GM18519 (cell line): Measurements from ENCODE around the gene SLC8A3.

ENCODE experiments used
- ATAC-seq: cut with Tn5 transposase; IDR thresholded peaks from one replicate; pipeline ENCODE4 v1.9.1; 2021; ENCODE audit warnings: mild to moderate bottlenecking, moderate library complexity; ENCODE audit not compliant: unreplicated experiment, low FRiP score

SLC8A3 gene

DNA sequence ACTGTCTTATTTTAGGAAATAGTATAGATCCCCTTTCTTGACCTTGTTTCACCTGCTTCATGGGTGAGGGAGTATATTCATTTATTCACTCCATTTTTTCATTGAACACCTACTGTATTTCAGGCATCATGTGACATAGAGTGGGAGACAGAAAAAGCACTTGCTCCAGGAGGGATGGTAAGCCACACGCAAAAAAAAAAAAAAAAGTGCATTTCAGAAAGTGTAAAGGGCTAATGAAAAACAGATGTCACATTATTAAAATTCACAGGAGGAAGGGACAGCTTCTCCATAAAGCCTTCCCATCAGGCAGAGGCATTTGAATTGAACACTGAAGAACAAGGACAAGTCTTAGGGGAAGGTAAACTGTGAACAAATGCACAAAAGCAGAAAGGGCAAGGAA is 7.5 kb downstream of the SLC8A3 start:
- no peak for ATAC-seq

DNA sequence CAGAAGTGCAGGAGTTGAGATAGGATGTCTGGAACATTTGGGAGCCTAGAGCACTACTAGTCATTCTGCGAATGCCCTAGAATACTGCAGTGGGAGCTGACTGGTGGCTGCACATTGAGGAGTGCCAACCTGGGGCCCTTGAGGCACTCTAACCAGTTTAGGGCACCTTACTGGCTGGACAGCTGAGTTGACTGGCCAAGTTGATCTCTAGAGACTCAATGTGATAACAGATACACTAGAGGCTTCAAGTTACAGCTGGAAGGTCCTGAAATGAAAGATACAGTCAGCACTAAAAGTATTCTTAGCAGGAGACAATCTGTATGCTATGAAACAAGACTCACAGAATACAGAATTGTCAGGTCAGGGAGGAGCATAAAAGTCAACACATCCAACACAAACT is 8.0 kb downstream of the SLC8A3 start:
- ATAC-seq: no peak

DNA sequence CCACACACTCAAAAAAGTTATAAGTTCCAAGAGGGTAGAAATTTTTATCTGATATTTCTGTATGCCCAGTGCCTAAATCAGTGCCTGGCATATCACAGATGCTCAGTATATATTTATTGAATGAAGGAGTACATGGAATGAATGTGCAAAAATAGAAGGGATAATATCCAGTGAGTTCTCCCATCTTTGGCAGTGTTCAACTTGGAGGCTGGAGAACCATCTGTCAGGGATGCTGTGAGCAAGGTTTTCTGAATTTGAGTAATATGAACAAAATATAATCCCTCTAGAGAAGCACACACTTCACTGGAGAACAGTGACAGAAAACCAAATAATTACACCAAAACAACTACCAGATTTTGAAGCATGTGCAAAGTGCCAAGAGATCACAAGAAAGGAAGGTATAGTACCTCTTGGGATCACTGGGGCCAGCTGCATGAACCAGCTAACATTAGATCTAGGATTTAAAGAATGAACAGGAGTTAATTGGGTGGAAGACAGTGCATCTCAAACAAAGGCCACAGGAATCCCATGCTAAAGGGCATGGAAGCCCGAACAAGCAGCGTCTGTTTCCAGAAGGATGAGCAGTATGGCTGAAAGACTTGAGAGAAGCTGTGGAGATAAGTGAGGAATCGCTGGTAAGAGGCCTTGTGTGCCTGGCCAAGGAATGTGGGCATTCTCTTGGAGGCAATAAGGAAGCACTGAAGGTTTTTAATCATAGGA is 11.5 kb downstream of the SLC8A3 start:
- ATAC-seq: no peak

DNA sequence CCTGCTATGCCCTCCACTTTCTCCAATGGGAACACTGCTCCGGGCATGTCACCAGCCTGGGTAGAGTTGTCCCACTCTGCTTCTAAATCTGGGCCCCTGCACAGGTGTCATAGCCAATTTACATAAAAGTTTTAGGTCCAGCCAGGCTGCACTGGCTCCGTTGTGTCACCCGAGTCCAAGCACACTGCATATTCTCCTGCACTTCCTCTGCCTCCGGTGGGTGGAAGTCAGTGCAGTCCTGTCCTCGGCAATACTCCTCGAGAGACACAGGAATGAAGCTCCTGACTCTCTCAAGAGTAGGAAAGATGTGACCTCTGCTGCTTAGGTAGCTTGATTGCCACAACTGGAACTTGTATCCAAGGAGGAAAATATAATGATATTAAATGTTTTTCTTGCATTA is 15.2 kb downstream of the SLC8A3 start:
- ATAC-seq: no peak

DNA sequence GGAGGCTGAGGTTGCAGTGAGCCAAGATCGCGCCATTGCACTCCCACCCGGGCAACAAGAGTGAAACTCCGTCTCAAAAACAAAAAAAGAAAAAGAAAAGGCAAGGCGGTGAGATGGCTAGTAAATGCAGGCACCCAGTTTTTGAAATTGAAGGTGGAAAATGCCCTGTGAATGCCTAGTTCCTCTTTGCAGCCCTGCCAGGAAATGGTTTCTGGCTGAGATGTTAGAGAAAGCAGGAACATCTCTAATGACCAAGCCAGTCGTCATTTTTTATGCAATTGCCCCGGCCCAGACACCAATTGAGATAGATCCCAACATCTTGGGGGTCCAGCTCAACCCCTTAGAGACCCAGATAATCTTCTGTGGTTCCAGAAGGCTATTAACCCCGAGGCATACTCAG is 17.0 kb downstream of the SLC8A3 start:
- ATAC-seq: no peak

DNA sequence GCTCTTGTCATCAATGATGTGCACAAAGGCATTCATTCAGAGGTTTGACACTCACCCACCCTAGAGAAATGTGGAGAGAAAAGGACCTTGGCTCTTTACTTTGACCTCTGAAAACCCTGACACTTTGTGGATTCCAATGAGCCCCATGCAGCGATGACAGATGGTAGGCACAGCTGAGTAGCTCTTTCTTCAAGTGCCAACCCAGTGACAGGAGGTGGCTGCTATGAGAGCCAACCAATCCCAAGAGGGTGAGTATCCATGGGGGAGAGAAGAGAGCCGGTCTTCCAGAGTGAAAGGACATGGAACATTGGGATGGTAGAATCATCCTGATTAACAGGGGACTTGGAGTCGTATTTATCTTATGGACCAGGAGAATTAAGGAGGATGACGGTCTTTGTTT is 17.8 kb downstream of the SLC8A3 start:
- no peak for ATAC-seq

DNA sequence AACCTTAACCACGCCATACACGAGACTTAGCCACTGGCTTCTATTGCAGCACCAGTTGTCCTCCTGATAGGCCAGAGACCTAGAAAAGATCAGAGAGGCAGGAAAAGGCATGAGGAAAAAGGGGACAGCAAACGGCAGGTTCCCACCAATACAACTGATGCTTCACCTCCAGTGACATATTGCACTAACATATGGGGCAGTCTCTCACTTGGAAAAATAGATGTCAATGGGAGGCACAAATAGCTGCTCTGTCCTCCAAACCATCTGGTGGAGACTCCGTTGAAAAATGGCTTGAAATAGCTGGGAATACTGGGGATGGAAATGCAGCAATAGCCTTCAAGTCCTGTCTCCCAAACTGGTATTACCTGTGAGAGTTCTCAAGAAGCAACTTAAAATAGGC is 20.3 kb downstream of the SLC8A3 start:
- no peak for ATAC-seq

DNA sequence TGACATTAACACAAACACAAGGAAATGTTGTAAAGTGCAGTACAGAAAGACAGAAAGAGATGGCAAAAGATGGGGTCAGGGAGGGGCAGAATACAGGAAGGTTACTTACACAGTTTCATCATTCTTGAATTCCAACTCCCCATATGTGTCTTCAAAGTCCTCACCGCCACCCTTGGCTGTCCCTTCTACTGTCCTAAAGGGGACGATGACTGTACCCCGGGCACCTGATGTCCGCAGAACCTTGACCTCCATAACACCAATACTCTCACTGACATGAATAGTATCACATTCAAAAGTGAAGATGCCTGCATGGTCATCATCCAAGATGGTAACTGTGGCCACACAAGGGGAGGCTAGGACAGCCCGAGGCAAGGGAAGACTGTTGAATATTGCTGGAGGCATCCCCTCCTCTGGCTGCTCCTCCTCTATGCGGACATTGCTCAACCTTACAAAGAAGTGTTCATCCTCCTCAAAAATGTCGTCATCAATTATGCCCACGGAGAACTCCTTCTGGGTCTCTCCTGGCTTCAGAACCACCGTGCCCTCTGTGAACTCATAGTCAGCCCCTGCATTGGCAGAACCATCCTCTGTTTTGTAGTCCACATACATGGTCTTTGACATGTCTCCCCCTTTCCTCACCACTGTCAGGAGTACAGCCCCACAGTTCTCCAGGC is 22.1 kb downstream of the SLC8A3 start:
- no peak for ATAC-seq

DNA sequence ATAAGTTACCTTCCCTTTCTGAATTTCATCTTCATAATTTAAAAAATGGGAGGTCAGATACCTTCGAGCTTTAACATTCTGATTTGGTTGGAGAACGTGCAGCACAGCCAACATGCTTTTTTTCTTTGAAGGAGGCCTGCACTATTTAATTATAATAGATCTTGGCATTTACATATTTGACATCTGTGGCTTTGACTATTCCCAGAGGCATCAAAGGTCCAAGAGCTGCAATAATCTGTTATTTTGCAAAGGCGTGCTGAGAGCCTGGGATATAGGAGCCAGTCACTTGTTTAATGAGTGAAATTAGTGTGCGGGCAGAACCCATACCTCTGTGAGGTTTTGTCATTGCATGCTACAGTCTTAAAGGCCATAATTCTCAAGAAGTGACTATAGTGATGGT is 26.4 kb downstream of the SLC8A3 start:
- ATAC-seq: no peak

DNA sequence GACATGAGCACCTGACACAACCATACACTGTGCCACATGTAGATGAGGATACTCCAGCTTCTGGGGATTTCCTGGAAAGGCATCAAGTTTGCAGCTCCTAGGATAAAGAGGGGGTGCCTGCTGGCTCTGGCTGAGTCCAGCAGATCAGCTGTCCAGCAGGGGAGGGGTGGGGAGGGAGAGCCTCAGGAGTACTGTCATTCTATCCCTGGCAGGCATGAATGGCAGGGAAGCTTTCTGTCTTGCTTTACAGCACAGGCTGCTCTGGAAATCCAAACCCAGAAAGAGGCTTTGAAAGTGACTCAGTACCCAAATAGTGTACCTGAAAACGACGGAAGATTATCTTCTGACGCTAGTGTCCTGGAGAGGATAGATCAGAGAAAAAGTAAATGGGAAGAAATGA is 32.2 kb downstream of the SLC8A3 start:
- no peak for ATAC-seq

DNA sequence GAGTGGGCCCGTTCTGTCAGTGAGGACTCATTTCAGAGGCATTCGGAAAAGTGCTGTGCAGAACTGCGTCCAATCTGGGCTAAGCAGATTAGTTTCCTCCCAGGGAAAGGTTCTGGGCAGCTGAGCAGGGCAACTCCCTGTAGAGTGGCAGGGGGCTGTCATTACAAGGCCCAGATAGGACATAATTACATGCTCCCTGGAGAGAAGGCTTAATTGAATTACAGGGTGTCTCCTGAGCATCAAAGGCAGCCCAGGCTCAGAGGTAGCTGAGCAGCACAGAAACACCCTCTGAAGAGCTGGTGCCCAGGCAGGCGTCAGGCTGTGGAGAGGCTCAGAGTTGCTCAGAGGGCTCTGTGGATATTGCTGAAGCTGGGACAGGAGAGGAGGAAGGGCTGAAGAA is 36.0 kb downstream of the SLC8A3 start:
- no peak for ATAC-seq

DNA sequence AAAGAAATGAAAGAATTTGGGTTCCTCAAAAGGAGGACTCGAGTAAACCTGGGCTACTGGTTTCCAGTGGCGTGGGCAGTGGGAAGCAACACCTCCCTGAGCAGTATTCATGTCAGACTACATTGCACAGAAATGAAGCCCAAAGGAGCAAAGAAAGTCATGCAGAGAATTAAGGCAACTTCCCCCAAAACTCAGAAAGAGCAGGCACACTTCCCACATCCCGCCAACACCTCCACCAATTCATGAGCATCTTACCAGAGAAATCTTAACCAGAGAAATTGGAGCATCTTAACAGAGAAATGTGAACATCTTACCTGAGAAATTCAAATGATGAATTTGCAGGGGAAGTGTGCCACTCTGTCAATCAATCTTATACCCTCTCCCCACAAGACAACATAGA is 36.7 kb downstream of the SLC8A3 start:
- ATAC-seq: no peak

DNA sequence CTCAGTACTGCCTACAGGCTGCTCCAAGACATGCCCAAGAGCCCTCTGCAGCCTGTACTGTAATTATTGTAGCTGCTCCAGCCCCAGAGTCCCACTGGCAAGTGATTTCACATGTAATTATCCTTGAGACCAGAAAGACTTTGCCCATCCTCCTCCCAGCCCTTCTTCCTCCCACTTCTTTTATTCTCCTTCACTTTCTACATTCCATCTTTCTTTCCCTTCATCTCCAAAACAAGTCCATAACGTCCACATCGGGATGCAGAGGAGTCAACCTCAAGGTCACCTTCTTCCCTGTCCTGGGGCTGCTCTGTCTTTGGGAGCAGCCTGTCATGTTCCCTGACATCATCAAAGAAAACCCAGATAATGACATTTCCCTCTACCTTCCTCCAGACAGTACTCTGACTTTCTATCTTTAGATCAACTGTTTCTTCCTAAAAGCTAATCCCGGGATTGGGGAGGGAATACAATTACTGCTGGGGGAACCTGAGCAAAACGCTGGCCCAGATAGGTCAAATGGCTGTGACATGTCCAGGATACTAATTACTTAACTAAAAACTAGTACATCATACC is 39.1 kb downstream of the SLC8A3 start:
- no peak for ATAC-seq

DNA sequence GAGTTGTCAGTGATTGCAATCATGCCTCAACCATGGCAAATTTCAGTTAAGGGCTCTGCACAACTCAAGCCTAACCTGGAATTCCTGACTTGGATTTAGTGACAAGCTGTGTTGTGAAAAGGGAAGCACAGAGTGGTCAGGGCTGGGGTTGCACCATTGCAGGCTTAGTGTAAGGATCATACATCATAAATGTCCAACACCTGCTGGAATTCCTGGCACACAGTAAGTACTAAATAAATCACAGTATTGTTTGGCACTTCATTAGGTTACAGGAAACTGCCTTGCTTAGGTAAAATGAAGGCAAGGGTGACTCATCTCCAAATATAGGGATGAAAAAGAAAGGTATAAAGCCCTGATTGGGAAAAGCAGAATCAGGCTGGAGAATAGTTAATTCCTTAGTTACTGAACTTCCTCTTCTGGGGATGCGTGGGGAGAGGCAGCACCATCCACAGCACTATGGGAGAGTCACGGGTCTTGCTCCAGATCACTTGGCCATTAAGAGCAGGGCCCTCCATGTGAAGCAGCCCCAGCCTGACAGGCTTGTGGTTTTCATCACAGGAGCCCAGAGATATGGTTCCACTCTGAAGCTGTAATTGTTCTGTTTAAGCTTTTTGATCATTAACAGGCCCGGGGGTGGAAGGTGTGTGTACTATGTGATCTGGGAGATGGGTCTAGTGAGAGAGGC is 39.7 kb downstream of the SLC8A3 start:
- ATAC-seq: no peak

DNA sequence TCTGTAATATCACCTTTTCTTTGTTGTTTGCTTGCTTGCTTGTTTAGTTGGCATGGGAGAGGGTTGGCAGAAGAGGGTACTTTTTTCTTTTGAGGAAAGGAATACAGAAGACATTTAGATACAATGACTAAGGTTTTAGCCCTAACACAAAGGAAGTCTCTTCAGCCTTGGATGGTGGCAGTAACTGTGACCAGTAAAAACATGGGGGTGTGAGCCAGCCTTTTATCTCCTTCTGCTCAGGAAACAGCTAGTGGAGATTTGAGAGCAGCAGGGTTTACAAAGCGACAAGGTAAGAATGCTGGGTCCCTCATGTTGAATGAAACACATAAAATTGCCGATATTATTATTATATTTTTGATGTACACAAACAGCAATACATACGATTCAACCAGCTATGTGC is 40.4 kb downstream of the SLC8A3 start:
- no peak for ATAC-seq

DNA sequence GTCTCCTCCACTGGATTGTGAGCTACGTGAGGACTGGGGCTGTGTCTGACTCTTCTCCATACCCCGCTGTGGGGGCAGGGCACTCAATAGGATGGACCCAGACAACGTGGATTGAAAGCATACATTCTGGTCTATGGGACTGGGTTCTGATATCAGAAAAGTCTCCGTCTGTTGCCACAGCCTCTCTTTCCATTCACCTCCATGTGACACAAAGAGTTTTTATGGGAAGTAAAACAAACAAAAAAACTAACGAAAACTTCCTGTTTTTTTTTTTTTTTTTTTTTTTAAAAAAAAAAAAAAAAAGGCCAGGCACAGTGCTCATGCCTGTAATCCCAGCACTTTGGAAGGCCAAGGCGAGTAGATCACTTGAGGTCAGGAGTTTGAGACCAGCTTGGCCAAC is 44.7 kb downstream of the SLC8A3 start:
- no peak for ATAC-seq

DNA sequence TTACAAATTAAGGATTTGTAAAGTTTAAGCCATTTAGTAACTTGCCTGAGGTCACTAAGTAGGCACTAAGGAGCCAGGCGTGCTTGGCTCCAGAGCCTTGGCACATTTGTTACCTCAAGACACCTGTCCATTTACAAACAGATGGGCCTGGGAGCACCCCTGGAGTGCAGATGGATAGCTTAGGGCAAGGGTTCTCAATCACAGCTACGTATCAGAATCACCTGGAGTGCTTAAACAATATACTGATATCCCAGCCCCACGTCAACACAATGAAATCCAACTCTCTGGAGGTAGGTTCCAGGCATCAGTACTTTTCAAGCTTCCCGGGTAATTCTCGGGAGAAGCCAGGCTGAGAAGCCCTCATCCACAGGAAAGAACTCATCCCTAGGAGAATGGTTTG is 45.4 kb downstream of the SLC8A3 start:
- no peak for ATAC-seq

DNA sequence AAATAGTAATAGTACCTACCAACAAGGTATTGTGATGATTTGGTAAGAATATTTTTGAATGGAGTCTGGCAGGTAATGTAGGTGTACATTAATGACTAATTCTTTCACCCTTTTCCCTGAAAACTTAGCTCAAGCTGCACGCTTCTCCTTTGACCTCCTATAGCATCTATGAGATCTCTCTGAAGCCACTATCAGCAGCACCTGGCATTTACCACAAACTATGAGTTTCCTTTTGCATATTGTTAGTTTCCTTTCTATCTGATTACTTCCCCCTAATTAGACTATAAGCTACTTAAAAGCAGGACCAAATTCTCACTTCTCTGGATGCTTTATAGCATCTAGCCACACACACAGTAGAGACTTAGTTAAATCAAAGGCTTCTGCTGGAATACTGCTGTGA is 48.1 kb downstream of the SLC8A3 start:
- no peak for ATAC-seq

DNA sequence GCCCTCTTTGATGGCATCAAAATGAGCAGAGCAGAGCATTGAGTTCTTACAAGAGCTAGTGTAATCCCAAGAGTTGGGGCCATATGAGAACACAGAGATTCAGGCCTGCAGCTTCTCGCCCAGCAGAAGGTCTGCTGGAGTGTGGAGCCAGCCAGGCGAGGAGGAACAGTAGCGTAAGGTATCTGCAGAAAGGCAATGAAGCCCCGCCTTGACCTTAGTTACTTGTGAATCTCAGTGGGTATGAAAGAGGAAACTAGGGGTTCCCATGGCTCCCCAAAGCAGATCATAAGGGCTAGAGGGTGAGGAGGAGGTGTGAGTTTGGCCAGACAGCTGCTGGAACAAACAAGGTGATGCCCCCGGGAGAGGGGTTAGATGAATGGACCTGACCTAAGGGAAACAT is 49.4 kb downstream of the SLC8A3 start:
- no peak for ATAC-seq

DNA sequence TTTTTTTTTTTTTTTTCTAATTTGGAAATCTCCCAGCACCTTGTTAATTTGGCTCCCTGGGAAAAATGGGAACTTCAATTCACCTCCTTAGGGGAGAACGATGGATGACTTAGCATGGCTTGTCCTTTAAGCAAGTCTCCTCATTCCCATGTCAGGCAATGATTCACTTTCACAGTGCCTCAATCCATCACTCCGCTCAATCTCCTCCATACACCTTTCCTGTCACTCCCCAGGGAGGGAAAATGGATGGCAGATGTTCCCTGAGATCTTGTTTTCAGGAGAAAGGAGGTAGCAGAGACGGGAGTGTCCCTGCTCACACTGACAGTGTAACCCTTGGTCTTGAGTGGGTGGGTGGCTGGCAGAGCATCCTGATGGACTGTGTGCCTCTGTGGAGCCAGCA is 51.0 kb downstream of the SLC8A3 start:
- ATAC-seq: no peak

DNA sequence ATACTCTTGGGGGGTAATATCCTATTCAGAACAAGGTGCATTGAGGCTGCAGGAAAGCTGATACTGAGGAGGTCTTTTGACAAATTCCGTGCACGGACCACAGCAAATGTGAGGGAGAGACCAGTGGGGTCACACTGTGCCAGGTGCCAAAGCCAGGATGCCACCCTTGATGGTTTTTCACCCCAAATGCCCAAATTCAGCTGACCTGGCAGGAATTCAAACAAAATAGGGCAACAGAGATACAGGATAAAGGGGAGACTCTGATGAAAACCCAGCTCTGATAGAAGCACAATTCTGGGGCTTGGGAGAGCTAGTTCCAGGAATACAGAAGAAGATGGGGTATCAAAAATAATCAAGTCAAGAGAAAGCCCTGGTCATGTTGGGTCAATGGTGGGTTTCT is 55.3 kb downstream of the SLC8A3 start:
- ATAC-seq: no peak

DNA sequence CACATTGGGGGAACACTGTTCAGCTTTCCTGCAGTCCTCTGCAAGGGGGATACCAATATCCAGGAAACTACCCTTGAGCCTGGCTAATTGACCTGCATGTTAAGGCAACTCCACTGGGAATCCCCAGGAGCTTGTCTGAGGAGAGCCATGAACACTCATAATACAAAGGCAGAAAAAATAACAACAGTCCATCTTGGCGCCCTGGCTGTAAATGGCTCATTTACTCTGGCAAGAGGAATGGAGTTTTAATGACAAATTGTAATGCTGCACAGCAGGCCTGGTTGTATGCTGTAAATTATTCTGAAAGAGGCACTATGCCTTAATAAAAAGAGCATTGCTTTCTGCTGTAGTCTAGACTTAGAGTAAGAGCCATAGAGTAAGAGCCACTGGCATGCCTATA is 58.3 kb downstream of the SLC8A3 start:
- no peak for ATAC-seq
